Glutamatergic neuron (in vitro differentiated cells): Measurements from ENCODE around the gene ZNF106. TPM values are rescaled to one million over a fixed set of nuclear protein-coding genes. Genes with fewer than 3 reads are reported as not detected.

Experiments
- DNase-seq: peaks from one replicate; pipeline ENCODE4 v3.0.0; 2022
- H3K27ac Mint-ChIP-seq: one replicate; pipeline ENCODE4 v1.8.0; 2020; ENCODE audit warnings: mild to moderate bottlenecking, mixed read lengths, inconsistent platforms; ENCODE audit not compliant: unreplicated experiment
- H3K27me3 Mint-ChIP-seq: one replicate; pipeline ENCODE4 v1.8.0; 2020; ENCODE audit warnings: mild to moderate bottlenecking, moderate library complexity, mixed read lengths, inconsistent platforms; ENCODE audit not compliant: unreplicated experiment
- H3K36me3 Mint-ChIP-seq: one replicate; pipeline ENCODE4 v1.8.0; 2020; ENCODE audit warnings: mild to moderate bottlenecking, mixed read lengths, inconsistent platforms; ENCODE audit not compliant: unreplicated experiment
- H3K4me1 Mint-ChIP-seq: one replicate; pipeline ENCODE4 v1.8.0; 2020; ENCODE audit warnings: mild to moderate bottlenecking, low read depth, mixed read lengths, inconsistent platforms; ENCODE audit not compliant: unreplicated experiment
- H3K4me3 Mint-ChIP-seq: one replicate; pipeline ENCODE4 v1.8.0; 2020; ENCODE audit warnings: mild to moderate bottlenecking, mixed read lengths, inconsistent platforms; ENCODE audit not compliant: unreplicated experiment
- H3K9me3 Mint-ChIP-seq: one replicate; pipeline ENCODE4 v1.8.0; 2020; ENCODE audit warnings: mild to moderate bottlenecking, moderate library complexity, mixed read lengths, inconsistent platforms; ENCODE audit not compliant: unreplicated experiment
- CTCF ChIP-seq: fragments of 200-600 bp; sonication (generic); IDR thresholded peaks from one replicate; pipeline ENCODE4 v1.5.0; 2021; ENCODE audit not compliant: partially characterized antibody, unreplicated experiment
- total RNA-seq: library from RNA; stranded (reverse); fragmentation: NEBNext Ultra II Directional; extraction: Animal tissue kit (Norgen Biotek cat#: 25700); gene quantifications from one replicate; pipeline ENCODE4 v1.2.1, GENCODE V29; 2021; ENCODE audit not compliant: unreplicated experiment

The ZNF106 gene
- total RNA-seq, 1 donor from 2014 or later: 37.2 TPM

GRCh38 chr15:42365921-42366550 lies 124.9 kb downstream of the ZNF106 start:
- Mint-ChIP-seq H3K27ac (no peak overlapping the region), H3K4me1 (no peaks in the 10 kb centered on the region), H3K9me3 (peaks cover 2% of the 10 kb centered on the region), H3K4me3 (no peak overlapping the region), H3K36me3 (no peaks in the 10 kb centered on the region), H3K27me3 (no peaks in the 10 kb centered on the region)
- no peak for DNase-seq
- no peak for TF ChIP-seq CTCF

- Mint-ChIP-seq H3K27ac (no peak overlapping the region), H3K36me3 (no peaks in the 10 kb centered on the region), H3K27me3 (no peaks in the 10 kb centered on the region), H3K9me3 (peaks cover 2% of the 10 kb centered on the region), H3K4me1 (no peaks in the 10 kb centered on the region), H3K4me3 (no peak overlapping the region)
- no peak for DNase-seq
- TF ChIP-seq CTCF: no peak
Observed at GRCh38 chr15:42364529-42364928, 126.4 kb downstream of the ZNF106 start.

- Mint-ChIP-seq H3K4me1 (peaks cover 2% of the 10 kb centered on the region), H3K4me3 (no peak overlapping the region), H3K27me3 (peaks cover 3% of the 10 kb centered on the region), H3K27ac (no peak overlapping the region), H3K9me3 (peaks cover 2% of the 10 kb centered on the region), H3K36me3 (no peaks in the 10 kb centered on the region)
- no peak for DNase-seq
- no peak for TF ChIP-seq CTCF
Observed at GRCh38 chr15:42363942-42364341, 127.0 kb downstream of the ZNF106 start.

GRCh38 chr15:42363487-42363886 lies 127.5 kb downstream of the ZNF106 start:
- Mint-ChIP-seq H3K36me3 (no peaks in the 10 kb centered on the region), H3K4me1 (peaks cover 2% of the 10 kb centered on the region), H3K4me3 (no peak overlapping the region), H3K27me3 (peaks cover 3% of the 10 kb centered on the region), H3K9me3 (no peaks in the 10 kb centered on the region), H3K27ac (no peak overlapping the region)
- TF ChIP-seq CTCF: no peak
- DNase-seq: no peak

Other genes starting within 250 kb of the ZNF106 start
- 17.8 TPM for gene GANC, start 217.9 kb downstream of the ZNF106 start, total RNA-seq
- 41.1 TPM for gene TMEM87A, start 217.7 kb downstream of the ZNF106 start, total RNA-seq
- 1.8 TPM for gene CAPN3, start 131.6 kb downstream of the ZNF106 start, total RNA-seq
- gene SNAP23, start 4.5 kb upstream of the ZNF106 start, total RNA-seq: 15.2 TPM
- 38.5 TPM for gene LRRC57, start 57.7 kb upstream of the ZNF106 start, total RNA-seq
- 24.5 TPM for gene HAUS2, start 57.7 kb upstream of the ZNF106 start, total RNA-seq
- 45.1 TPM for gene STARD9, start 84.5 kb upstream of the ZNF106 start, total RNA-seq
- 20.6 TPM for gene CDAN1, start 246.0 kb upstream of the ZNF106 start, total RNA-seq